IgD-negative memory B cell (primary cell): ENCODE results near the gene CMTM6. TPM values are rescaled to one million over a fixed set of nuclear protein-coding genes. Genes with fewer than 3 reads are reported as not detected.

Source experiments
- H3K27ac Mint-ChIP-seq, 3 donors: one replicate each; pipeline ENCODE4 v1.8.0; 2020 to 2022; ENCODE audit warnings: mild to moderate bottlenecking in 3 of 3, mixed read lengths in 3 of 3, moderate library complexity in 1 of 3
- H3K27me3 Mint-ChIP-seq: one replicate; pipeline ENCODE4 v1.8.0; 2021; ENCODE audit warnings: mixed read lengths
- H3K36me3 Mint-ChIP-seq: one replicate; pipeline ENCODE4 v1.8.0; 2020; ENCODE audit warnings: mild to moderate bottlenecking, mixed read lengths
- H3K4me1 Mint-ChIP-seq, 3 donors: one replicate each; pipeline ENCODE4 v1.8.0; 2020 to 2022; ENCODE audit warnings: mixed read lengths in 3 of 3, mild to moderate bottlenecking in 1 of 3
- H3K4me3 Mint-ChIP-seq, 4 donors: one replicate each; pipeline ENCODE4 v1.8.0; 2020 to 2022; ENCODE audit warnings: mild to moderate bottlenecking in 4 of 4, mixed read lengths in 4 of 4, moderate library complexity in 3 of 4
- H3K9me3 Mint-ChIP-seq, 3 donors: one replicate each; pipeline ENCODE4 v1.8.0; 2020 to 2021; ENCODE audit warnings: mixed read lengths in 3 of 3, mild to moderate bottlenecking in 1 of 3
- polyA plus RNA-seq: library from polyadenylated mRNA; unstranded; fragments of 300-500 nt; fragmentation: Illumina TruSeq; gene quantifications from one replicate; pipeline ENCODE4 v1.2.3, GENCODE V29; 2021

Gene CMTM6
- polyA plus RNA-seq, 1 donor from 2014 or later, result 125 TPM

- no peaks in the 10 kb centered on the region for H3K9me3 Mint-ChIP-seq
- H3K36me3 Mint-ChIP-seq, result no peaks in the 10 kb centered on the region
- peak overlapping the region; percentile 42 to 90 (median 71) for H3K27ac Mint-ChIP-seq
- H3K4me1 Mint-ChIP-seq, result peaks cover 45 to 76% (median 62%) of the 10 kb centered on the region in 3 donors
- no peaks in the 10 kb centered on the region for H3K27me3 Mint-ChIP-seq
- peak overlapping the region in 2 of 4 donors; percentile 61 to 73 for H3K4me3 Mint-ChIP-seq
Observed at GRCh38 chr3:32435911-32436815, 66.5 kb downstream of the CMTM6 start.

- Mint-ChIP-seq H3K36me3 (no peaks in the 10 kb centered on the region), H3K27ac (no peak overlapping the region), H3K4me1 (peaks cover 47 to 71% (median 58%) of the 10 kb centered on the region in 3 donors), H3K27me3 (no peaks in the 10 kb centered on the region), H3K4me3 (no peak overlapping the region), H3K9me3 (no peaks in the 10 kb centered on the region)
Observed at GRCh38 chr3:32434206-32434605, 68.4 kb downstream of the CMTM6 start.

- Mint-ChIP-seq H3K4me1 (peaks cover 53 to 69% (median 56%) of the 10 kb centered on the region in 3 donors), H3K27me3 (no peaks in the 10 kb centered on the region), H3K9me3 (no peaks in the 10 kb centered on the region), H3K27ac (peak overlapping the region; percentile 66 to 97 (median 92)), H3K4me3 (peak overlapping the region; percentile 44 to 88 (median 72)), H3K36me3 (no peaks in the 10 kb centered on the region)
Observed at GRCh38 chr3:32432711-32433530, 69.7 kb downstream of the CMTM6 start.

GRCh38 chr3:32432045-32432710 lies 70.5 kb downstream of the CMTM6 start:
- Mint-ChIP-seq H3K9me3 (no peaks in the 10 kb centered on the region), H3K27me3 (no peaks in the 10 kb centered on the region), H3K4me1 (peaks cover 61 to 75% (median 61%) of the 10 kb centered on the region in 3 donors), H3K4me3 (peak overlapping the region in 3 of 4 donors; percentile 44 to 88 (median 87)), H3K36me3 (no peaks in the 10 kb centered on the region), H3K27ac (peak overlapping the region in 2 of 3 donors; percentile 92 to 97)

- Mint-ChIP-seq H3K9me3 (no peaks in the 10 kb centered on the region), H3K4me1 (peaks cover 58 to 71% (median 63%) of the 10 kb centered on the region in 3 donors), H3K4me3 (peak overlapping the region in 1 of 4 donors; percentile 10), H3K27ac (peak overlapping the region; percentile 23 to 84 (median 58)), H3K36me3 (no peaks in the 10 kb centered on the region), H3K27me3 (no peaks in the 10 kb centered on the region)
Observed at GRCh38 chr3:32431481-32431880, 71.2 kb downstream of the CMTM6 start.

Other genes starting within 250 kb of the CMTM6 start
- 141 TPM for gene CMTM7, start 111.0 kb downstream of the CMTM6 start, polyA plus RNA-seq
- 24.6 TPM for gene DYNC1LI1, start 68.0 kb upstream of the CMTM6 start, polyA plus RNA-seq
- 23.1 TPM for gene CNOT10, start 182.3 kb upstream of the CMTM6 start, polyA plus RNA-seq